Neuronal stem cell (in vitro differentiated cells): ENCODE data around the gene CA9.
A peak's percentile ranks its signal among the peaks of the same experiment; 100 is the strongest.

Experiments
- DNase-seq: peaks from one replicate; pipeline ENCODE4 v3.0.0-alpha.2; 2013; ENCODE audit warnings: low spot score
- H2AFZ ChIP-seq: one replicate; pipeline ENCODE4 v1.6.1; 2013; ENCODE audit warnings: mild to moderate bottlenecking, low read length, inconsistent platforms
- H2AK5ac ChIP-seq: 2 replicates; pipeline ENCODE4 v1.6.1; 2013; ENCODE audit warnings: low read depth, mild to moderate bottlenecking, inconsistent platforms, low read length, moderate library complexity, mixed read lengths
- H2BK120ac ChIP-seq: 2 replicates; pipeline ENCODE4 v1.6.1; 2013; ENCODE audit warnings: low read depth, mild to moderate bottlenecking, inconsistent platforms, low read length, moderate library complexity, mixed read lengths
- H2BK12ac ChIP-seq: one replicate; pipeline ENCODE4 v1.6.1; 2013; ENCODE audit warnings: low read length, inconsistent platforms
- H2BK15ac ChIP-seq: 2 replicates; pipeline ENCODE4 v1.6.1; 2013; ENCODE audit warnings: mild to moderate bottlenecking, low read length, inconsistent platforms, mixed read lengths
- H2BK5ac ChIP-seq: one replicate; pipeline ENCODE4 v1.6.1; 2013; ENCODE audit warnings: inconsistent platforms, mild to moderate bottlenecking, low read length, moderate library complexity
- H3K14ac ChIP-seq: one replicate; pipeline ENCODE4 v1.6.1; 2013; ENCODE audit warnings: low read length, inconsistent platforms
- H3K18ac ChIP-seq: 2 replicates; pipeline ENCODE4 v1.6.1; 2013; ENCODE audit warnings: low read length, inconsistent platforms
- H3K23ac ChIP-seq: 2 replicates; pipeline ENCODE4 v1.6.1; 2013; ENCODE audit warnings: low read depth, mild to moderate bottlenecking, mixed read lengths, low read length, inconsistent platforms; ENCODE audit not compliant: poor library complexity
- H3K27ac ChIP-seq: replicated peaks from 3 replicates; pipeline ENCODE4 v1.5.1; 2013; ENCODE audit warnings: low read length, inconsistent platforms
- H3K27me3 ChIP-seq, 3 experiments: 2 replicates each; pipeline ENCODE4 v1.6.1; 2013; ENCODE audit warnings: low read length in 3 of 3, mild to moderate bottlenecking in 2 of 3, inconsistent platforms in 1 of 3, low read depth in 1 of 3, mixed read lengths in 1 of 3, moderate library complexity in 1 of 3; ENCODE audit not compliant: control insufficient read depth in 3 of 3, insufficient read depth in 3 of 3
- H3K36me3 ChIP-seq, 2 donors: replicated peaks in 1 of 2; 2 replicates each; pipeline ENCODE4 v1.6.1; 2013; ENCODE audit warnings: low read length in 2 of 2; ENCODE audit not compliant: control insufficient read depth in 2 of 2, insufficient read depth in 2 of 2
- H3K4ac ChIP-seq: 2 replicates; pipeline ENCODE4 v1.6.1; 2013; ENCODE audit warnings: inconsistent platforms, mild to moderate bottlenecking, low read length, moderate library complexity
- H3K4me1 ChIP-seq, 2 donors: 1 replicate in 1 of 2; 2 replicates in 1 of 2; pipeline ENCODE4 v1.6.1; 2013; ENCODE audit warnings: low read length in 2 of 2, low read depth in 1 of 2; ENCODE audit not compliant: control insufficient read depth in 2 of 2, insufficient read depth in 1 of 2
- H3K4me2 ChIP-seq: one replicate; pipeline ENCODE4 v1.6.1; 2013; ENCODE audit warnings: mild to moderate bottlenecking, low read length, inconsistent platforms; ENCODE audit not compliant: insufficient read depth, poor library complexity, severe bottlenecking
- H3K4me3 ChIP-seq, 2 donors: 2 replicates each; pipeline ENCODE4 v1.5.1; 2013; ENCODE audit warnings: low read length in 2 of 2, mild to moderate bottlenecking in 2 of 2, inconsistent platforms in 1 of 2, moderate library complexity in 1 of 2
- H3K79me1 ChIP-seq: one replicate; pipeline ENCODE4 v1.6.1; 2013; ENCODE audit warnings: low read depth, mild to moderate bottlenecking, inconsistent platforms, low read length, moderate library complexity
- H3K9ac ChIP-seq: one replicate; pipeline ENCODE4 v1.6.1; 2013; ENCODE audit warnings: mild to moderate bottlenecking, low read depth, low read length, inconsistent platforms; ENCODE audit not compliant: poor library complexity
- H3K9me3 ChIP-seq, 2 donors: replicated peaks in 1 of 2; 2 replicates each; pipeline versions ENCODE3 to v1.6.1; 2013; ENCODE audit warnings: low read length in 2 of 2, mild to moderate bottlenecking in 2 of 2, inconsistent platforms in 1 of 2, low read depth in 1 of 2, mixed read lengths in 1 of 2, moderate library complexity in 1 of 2; ENCODE audit not compliant: control insufficient read depth in 2 of 2, insufficient read depth in 1 of 2
- H4K8ac ChIP-seq: one replicate; pipeline ENCODE4 v1.6.1; 2013; ENCODE audit warnings: low read depth, mild to moderate bottlenecking, inconsistent platforms, low read length, moderate library complexity
- H4K91ac ChIP-seq: one replicate; pipeline ENCODE4 v1.6.1; 2013; ENCODE audit warnings: low read length, low read depth, mild to moderate bottlenecking, inconsistent platforms; ENCODE audit not compliant: poor library complexity
- WGBS, 2 donors: extraction: QIAGEN DNeasy Blood & Tissue Kit; methylation state at CpG; one replicate each; pipeline ENCODE4 v1.1.7; 2013; ENCODE audit warnings: missing lambda C conversion rate in 2 of 2, mixed read lengths in 1 of 2; ENCODE audit not compliant: insufficient read length in 2 of 2, insufficient replicate concordance in 1 of 2; ENCODE audit errors: extremely low coverage in 2 of 2; 5-methylcytosine and 5-hydroxymethylcytosine counted together

CA9 gene

DNA sequence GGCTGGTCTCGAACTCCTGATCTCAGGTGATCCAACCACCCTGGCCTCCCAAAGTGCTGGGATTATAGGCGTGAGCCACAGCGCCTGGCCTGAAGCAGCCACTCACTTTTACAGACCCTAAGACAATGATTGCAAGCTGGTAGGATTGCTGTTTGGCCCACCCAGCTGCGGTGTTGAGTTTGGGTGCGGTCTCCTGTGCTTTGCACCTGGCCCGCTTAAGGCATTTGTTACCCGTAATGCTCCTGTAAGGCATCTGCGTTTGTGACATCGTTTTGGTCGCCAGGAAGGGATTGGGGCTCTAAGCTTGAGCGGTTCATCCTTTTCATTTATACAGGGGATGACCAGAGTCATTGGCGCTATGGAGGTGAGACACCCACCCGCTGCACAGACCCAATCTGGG, 1.5 kb downstream of the CA9 start:
- no peak for DNase-seq
- H3K4me3 ChIP-seq = peak overlapping the region in 1 of 2 donors; percentile 68
- peaks cover 0 to 10% of the 10 kb centered on the region in 2 donors for H3K4me1 ChIP-seq
- no peak overlapping the region for H2BK15ac ChIP-seq
- H2BK5ac ChIP-seq = peak overlapping the region; percentile 49
- H3K23ac ChIP-seq = no peak overlapping the region
- no peak overlapping the region for H3K14ac ChIP-seq
- H3K79me1 ChIP-seq = no peaks in the 10 kb centered on the region
- peak overlapping the region; percentile 91 for H3K4me2 ChIP-seq
- H4K8ac ChIP-seq = no peak overlapping the region
- H2BK12ac ChIP-seq = no peak overlapping the region
- no peak overlapping the region for H2AFZ ChIP-seq
- no CpG with 5 or more reads among the region's 13 CpGs for WGBS, 2 donors
- H2BK120ac ChIP-seq = no peak overlapping the region
- H3K36me3 ChIP-seq = no peaks in the 10 kb centered on the region
- peaks cover 0 to 34% (median 0%) of the 10 kb centered on the region in 3 experiments for H3K27me3 ChIP-seq
- peak overlapping the region; percentile 14 for H3K9ac ChIP-seq
- H3K18ac ChIP-seq = peak overlapping the region; percentile 74
- H3K27ac ChIP-seq = no peak overlapping the region
- no peak overlapping the region for H4K91ac ChIP-seq
- no peak overlapping the region for H2AK5ac ChIP-seq
- H3K9me3 ChIP-seq = no peaks in the 10 kb centered on the region
- H3K4ac ChIP-seq = no peak overlapping the region

DNA sequence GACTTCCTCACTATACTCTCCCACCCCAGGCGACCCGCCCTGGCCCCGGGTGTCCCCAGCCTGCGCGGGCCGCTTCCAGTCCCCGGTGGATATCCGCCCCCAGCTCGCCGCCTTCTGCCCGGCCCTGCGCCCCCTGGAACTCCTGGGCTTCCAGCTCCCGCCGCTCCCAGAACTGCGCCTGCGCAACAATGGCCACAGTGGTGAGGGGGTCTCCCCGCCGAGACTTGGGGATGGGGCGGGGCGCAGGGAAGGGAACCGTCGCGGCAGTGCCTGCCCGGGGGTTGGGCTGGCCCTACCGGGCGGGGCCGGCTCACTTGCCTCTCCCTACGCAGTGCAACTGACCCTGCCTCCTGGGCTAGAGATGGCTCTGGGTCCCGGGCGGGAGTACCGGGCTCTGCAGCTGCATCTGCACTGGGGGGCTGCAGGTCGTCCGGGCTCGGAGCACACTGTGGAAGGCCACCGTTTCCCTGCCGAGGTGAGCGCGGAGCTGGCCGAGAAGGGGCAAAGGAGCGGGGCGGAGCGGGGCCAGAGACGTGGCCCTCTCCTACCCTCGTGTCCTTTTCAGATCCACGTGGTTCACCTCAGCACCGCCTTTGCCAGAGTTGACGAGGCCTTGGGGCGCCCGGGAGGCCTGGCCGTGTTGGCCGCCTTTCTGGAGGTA, 2.1 kb downstream of the CA9 start:
- no CpG with 5 or more reads among the region's 51 CpGs for WGBS, 2 donors
- H3K79me1 ChIP-seq = no peaks in the 10 kb centered on the region
- H3K4me1 ChIP-seq = peaks cover 0 to 15% of the 10 kb centered on the region in 2 donors
- H4K8ac ChIP-seq = peak overlapping the region; percentile 87
- H2BK120ac ChIP-seq = peak overlapping the region; percentile 73
- H3K18ac ChIP-seq = peak overlapping the region; percentile 99
- H3K9me3 ChIP-seq = no peaks in the 10 kb centered on the region
- H3K27ac ChIP-seq = no peak overlapping the region
- H3K4me2 ChIP-seq = peak overlapping the region; percentile 91
- peak overlapping the region in 1 of 2 donors; percentile 78 for H3K4me3 ChIP-seq
- peak overlapping the region; percentile 91 for H2BK15ac ChIP-seq
- peak overlapping the region; percentile 85 for H3K9ac ChIP-seq
- H2AFZ ChIP-seq = peak overlapping the region; percentile 29
- H2BK12ac ChIP-seq = peak overlapping the region; percentile 65
- H3K36me3 ChIP-seq = no peaks in the 10 kb centered on the region
- peak overlapping the region; percentile 47 for H3K4ac ChIP-seq
- peak overlapping the region; percentile 59 for H3K23ac ChIP-seq
- no peak overlapping the region for H4K91ac ChIP-seq
- H2BK5ac ChIP-seq = peak overlapping the region; percentile 79
- H3K14ac ChIP-seq = peak overlapping the region; percentile 90
- DNase-seq = peak; percentile 87
- no peak overlapping the region for H2AK5ac ChIP-seq
- H3K27me3 ChIP-seq = peaks cover 0 to 34% (median 0%) of the 10 kb centered on the region in 3 experiments

- Histone ChIP-seq H3K4me2 (no peak overlapping the region), H2BK12ac (no peak overlapping the region), H4K91ac (no peak overlapping the region), H3K79me1 (no peaks in the 10 kb centered on the region), H3K18ac (peak overlapping the region; percentile 22), H3K4me3 (no peak overlapping the region), H2AFZ (no peak overlapping the region), H3K9me3 (no peaks in the 10 kb centered on the region), H2AK5ac (no peak overlapping the region), H3K27ac (no peak overlapping the region), H3K27me3 (peaks cover 0 to 18% (median 0%) of the 10 kb centered on the region in 3 experiments), H2BK120ac (no peak overlapping the region), H3K4me1 (peaks cover 0 to 16% of the 10 kb centered on the region in 2 donors), H3K4ac (no peak overlapping the region), H4K8ac (no peak overlapping the region), H3K23ac (no peak overlapping the region), H2BK15ac (no peak overlapping the region), H3K9ac (peak overlapping the region; percentile 9), H3K14ac (no peak overlapping the region), H3K36me3 (peaks cover 10 to 19% of the 10 kb centered on the region in 2 donors), H2BK5ac (no peak overlapping the region)
- WGBS, 2 donors = no CpG with 5 or more reads among the region's 5 CpGs
- DNase-seq = no peak
Observed at GRCh38 chr9:35679091-35679490, 5.4 kb downstream of the CA9 start.

DNA sequence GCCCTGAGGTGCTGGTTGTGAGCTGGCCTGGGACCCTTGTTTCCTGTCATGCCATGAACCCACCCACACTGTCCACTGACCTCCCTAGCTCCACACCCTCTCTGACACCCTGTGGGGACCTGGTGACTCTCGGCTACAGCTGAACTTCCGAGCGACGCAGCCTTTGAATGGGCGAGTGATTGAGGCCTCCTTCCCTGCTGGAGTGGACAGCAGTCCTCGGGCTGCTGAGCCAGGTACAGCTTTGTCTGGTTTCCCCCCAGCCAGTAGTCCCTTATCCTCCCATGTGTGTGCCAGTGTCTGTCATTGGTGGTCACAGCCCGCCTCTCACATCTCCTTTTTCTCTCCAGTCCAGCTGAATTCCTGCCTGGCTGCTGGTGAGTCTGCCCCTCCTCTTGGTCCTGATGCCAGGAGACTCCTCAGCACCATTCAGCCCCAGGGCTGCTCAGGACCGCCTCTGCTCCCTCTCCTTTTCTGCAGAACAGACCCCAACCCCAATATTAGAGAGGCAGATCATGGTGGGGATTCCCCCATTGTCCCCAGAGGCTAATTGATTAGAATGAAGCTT, 6.1 kb downstream of the CA9 start:
- Histone ChIP-seq H2BK15ac (peak overlapping the region; percentile 40), H2AK5ac (peak overlapping the region; percentile 31), H3K14ac (no peak overlapping the region), H3K4me1 (peaks cover 0 to 16% of the 10 kb centered on the region in 2 donors), H3K9me3 (no peaks in the 10 kb centered on the region), H3K4me2 (no peak overlapping the region), H3K4ac (no peak overlapping the region), H3K18ac (peak overlapping the region; percentile 39), H3K23ac (peak overlapping the region; percentile 59), H3K4me3 (no peak overlapping the region), H2BK5ac (no peak overlapping the region), H3K27me3 (peaks cover 0 to 10% (median 0%) of the 10 kb centered on the region in 3 experiments), H3K79me1 (no peaks in the 10 kb centered on the region), H2AFZ (no peak overlapping the region), H3K9ac (no peak overlapping the region), H3K27ac (no peak overlapping the region), H2BK12ac (no peak overlapping the region), H2BK120ac (no peak overlapping the region), H4K8ac (no peak overlapping the region), H4K91ac (no peak overlapping the region), H3K36me3 (peaks cover 14 to 25% of the 10 kb centered on the region in 2 donors)
- no peak for DNase-seq
- no CpG with 5 or more reads among the region's 8 CpGs for WGBS, 2 donors
